ENCODE measurements around the gene HIP1R.

DNA sequence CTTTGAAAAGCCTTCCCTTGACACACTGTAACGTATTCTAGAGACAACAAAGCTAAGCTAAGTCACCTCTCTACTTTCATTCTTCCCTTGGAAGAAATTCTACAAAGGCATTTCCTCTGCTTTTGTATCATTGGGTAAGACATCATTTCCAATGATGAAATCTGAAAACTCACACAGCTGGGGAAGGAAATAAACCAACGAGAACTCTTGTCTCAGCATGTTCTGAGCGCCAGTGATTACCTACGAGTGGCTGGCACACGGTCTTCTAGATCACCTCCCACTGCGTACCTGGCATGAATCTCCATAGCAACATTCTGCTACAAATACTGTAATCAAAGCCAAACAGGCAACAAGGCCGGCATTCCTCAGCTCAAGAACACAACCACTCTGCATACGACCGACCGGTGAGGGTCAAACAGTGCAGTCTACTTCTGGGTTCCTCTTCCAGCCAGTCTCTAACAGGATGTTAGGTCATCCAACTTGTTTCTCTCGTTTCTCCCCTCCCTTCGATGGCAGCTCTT lies 53.0 kb downstream of the HIP1R start:
- no peak for TF ChIP-seq CTCF (IDR thresholded peaks at IDR 0.05)
- peak; percentile 42 to 54 for TF ChIP-seq POLR2A (IDR thresholded peaks at IDR 0.05)

All from Peyer's patch (tissue), 4 donors.